ACC112 (cell line): Measurements from ENCODE around the gene ACER3.
"Not testable (repeated sequence)": the region's sequence is repeated elsewhere in the genome, so short reads cannot be mapped to it uniquely, and the experiment has no call there.

ENCODE experiments used
- H2AFZ ChIP-seq: fragments of 200-600 bp; sonication (generic); one replicate; pipeline ENCODE4 v1.6.0; 2017; ENCODE audit warnings: antibody characterized with exemption, low read length; ENCODE audit not compliant: unreplicated experiment
- H3K27ac ChIP-seq: fragments of 200-600 bp; sonication (generic); 2 replicates; pipeline ENCODE4 v1.5.1; 2014; ENCODE audit warnings: low read depth, mild to moderate bottlenecking, antibody characterized with exemption, low read length, moderate library complexity
- H3K27me3 ChIP-seq: fragments of 200-600 bp; sonication (generic); 2 replicates; pipeline ENCODE4 v1.6.1; 2014; ENCODE audit warnings: mild to moderate bottlenecking, antibody characterized with exemption, low read length, moderate library complexity, mixed read lengths; ENCODE audit not compliant: insufficient read depth
- H3K36me3 ChIP-seq: fragments of 200-600 bp; sonication (generic); 2 replicates; pipeline ENCODE4 v1.6.1; 2016; ENCODE audit warnings: mild to moderate bottlenecking, antibody characterized with exemption, low read length, moderate library complexity, mixed read lengths; ENCODE audit not compliant: insufficient read depth
- H3K4me1 ChIP-seq: fragments of 200-600 bp; sonication (generic); one replicate; pipeline ENCODE4 v1.6.1; 2016; ENCODE audit warnings: low read length, mixed read lengths; ENCODE audit not compliant: insufficient read depth, unreplicated experiment, control insufficient read depth
- H3K4me3 ChIP-seq: fragments of 200-600 bp; sonication (generic); 2 replicates; pipeline ENCODE4 v1.5.1; 2014; ENCODE audit warnings: mild to moderate bottlenecking, low read depth, low read length
- H3K79me2 ChIP-seq: fragments of 200-600 bp; sonication (generic); one replicate; pipeline ENCODE4 v1.6.0; 2016; ENCODE audit warnings: low read length; ENCODE audit not compliant: control insufficient read depth, unreplicated experiment, insufficient read depth

Gene ACER3

DNA sequence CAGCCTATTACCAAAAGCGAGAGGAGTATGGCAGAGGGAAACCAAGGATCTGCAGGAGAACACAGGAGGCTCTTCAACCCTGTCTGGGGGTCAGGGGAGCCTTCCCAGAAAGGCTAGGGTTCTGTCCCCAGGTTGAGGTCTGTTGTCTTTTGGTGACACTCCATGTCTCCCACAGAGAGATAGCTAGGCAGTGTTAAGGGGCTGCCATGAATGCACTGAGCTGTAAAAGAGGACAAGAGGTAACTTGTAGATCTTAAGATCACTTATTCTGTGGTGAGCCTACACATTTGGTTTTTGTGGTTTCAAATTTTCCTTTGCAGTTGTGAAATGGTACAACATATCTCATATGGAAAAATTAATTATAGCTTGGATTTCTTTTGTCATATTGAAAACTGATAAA, 6.0 kb upstream of the ACER3 start:
- no peak overlapping the region for H3K4me3 ChIP-seq
- peaks cover 4% of the 10 kb centered on the region; the same call in 1 of the 2 replicates for H3K27me3 ChIP-seq
- H2AFZ ChIP-seq: no peak overlapping the region
- no peak overlapping the region for H3K27ac ChIP-seq
- H3K36me3 ChIP-seq: no peaks in the 10 kb centered on the region
- H3K79me2 ChIP-seq: no peaks in the 10 kb centered on the region
- H3K4me1 ChIP-seq: no peaks in the 10 kb centered on the region

DNA sequence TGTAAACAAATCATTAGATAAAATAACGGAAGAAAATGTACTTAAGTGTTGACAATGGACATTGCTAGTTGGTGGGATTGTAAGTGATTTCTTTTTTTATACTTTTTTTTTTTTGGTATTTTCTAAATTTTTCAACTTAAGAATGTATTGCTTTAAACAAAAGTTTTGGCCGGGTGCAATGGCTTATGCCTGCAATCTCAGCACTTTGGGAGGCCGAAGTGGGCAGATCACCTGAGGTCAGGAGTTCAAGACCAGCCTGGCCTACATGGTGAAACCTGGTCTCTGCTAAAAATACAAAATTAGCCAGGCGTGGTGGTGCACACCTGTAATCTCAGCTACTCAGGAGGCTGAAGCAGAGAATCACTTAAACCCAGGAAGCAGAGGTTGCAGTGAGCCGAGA, 5.0 kb upstream of the ACER3 start:
- not testable (repeated sequence) for H3K4me3 ChIP-seq, H3K27ac ChIP-seq, H2AFZ ChIP-seq, H3K36me3 ChIP-seq, H3K27me3 ChIP-seq, H3K79me2 ChIP-seq, H3K4me1 ChIP-seq

DNA sequence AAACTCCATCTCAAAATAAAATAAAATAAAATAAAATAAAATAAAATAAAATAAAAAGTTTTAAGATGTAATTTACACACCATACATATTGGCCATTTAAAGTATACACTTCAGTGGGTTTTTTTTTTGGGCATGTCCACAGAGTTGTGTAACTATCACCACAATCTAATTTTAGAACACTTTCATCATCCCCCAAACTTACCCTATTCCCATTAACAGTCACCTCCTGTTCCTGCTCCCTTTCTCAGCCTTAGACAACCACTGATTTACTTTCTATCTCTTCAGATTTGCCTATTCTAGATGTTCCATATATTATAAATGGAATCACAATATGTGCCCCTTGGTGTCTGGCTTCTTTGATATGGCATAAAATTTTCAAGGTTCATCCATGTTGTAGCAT, 4.6 kb upstream of the ACER3 start:
- H3K27me3 ChIP-seq: no peaks in the 10 kb centered on the region
- no peaks in the 10 kb centered on the region for H3K79me2 ChIP-seq
- H3K4me3 ChIP-seq: no peak overlapping the region
- H3K4me1 ChIP-seq: peaks cover 4% of the 10 kb centered on the region
- H3K27ac ChIP-seq: no peak overlapping the region
- H2AFZ ChIP-seq: no peak overlapping the region
- no peaks in the 10 kb centered on the region for H3K36me3 ChIP-seq

DNA sequence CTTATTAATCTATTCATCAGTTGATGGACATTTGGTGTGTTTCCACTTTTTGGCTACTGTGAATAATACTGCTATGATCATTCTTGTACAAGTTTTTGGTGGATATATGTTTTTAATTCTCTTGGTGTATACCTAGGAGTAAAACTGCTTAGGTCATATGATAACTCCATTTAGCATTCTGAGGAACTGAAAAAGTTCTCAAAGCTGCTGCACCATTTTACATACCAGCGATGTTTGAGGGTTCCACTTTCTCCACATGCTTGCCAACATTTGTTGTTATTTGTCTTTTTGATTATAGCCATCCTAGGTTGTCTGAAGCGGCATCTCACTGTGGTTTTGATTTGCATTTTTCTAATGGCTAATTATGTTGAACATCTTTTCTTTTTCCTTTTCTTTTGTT, 4.1 kb upstream of the ACER3 start:
- Histone ChIP-seq H3K4me3 (no peak overlapping the region), H3K4me1 (peaks cover 4% of the 10 kb centered on the region), H3K36me3 (no peaks in the 10 kb centered on the region), H2AFZ (no peak overlapping the region), H3K27me3 (no peaks in the 10 kb centered on the region), H3K27ac (no peak overlapping the region), H3K79me2 (peaks cover 3% of the 10 kb centered on the region)

DNA sequence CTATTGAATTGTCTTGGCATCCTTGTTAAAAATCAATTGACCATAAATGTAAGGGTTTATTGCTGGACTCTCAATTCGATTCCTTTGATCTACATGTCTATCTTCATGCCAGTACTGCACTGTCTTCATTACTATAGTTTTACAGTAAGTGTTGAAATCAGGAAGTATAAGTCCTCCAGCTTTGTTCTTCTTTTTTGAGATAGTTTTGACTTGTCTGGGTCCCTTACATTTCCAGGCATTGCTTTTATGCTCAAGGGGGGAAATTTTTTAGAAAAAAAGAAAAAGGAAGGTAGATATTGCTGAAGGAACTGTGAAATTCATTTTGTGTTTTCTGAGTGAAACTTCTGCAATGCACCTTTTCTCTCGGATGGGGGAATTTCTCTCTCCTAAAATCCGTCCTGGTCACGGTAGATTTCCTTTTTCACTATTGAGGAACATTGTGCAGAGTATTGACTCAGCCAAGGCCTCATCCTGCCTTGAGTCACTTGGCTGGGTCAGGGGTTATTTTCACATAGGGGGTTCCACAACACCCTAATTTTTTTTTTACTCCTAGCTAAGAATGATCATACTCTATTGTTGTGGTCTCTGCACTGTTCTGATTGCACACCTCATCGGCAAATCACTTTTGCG, 2.8 kb upstream of the ACER3 start:
- H3K4me1 ChIP-seq: peaks cover 12% of the 10 kb centered on the region
- no peak overlapping the region for H3K4me3 ChIP-seq
- H3K79me2 ChIP-seq: peaks cover 16% of the 10 kb centered on the region

DNA sequence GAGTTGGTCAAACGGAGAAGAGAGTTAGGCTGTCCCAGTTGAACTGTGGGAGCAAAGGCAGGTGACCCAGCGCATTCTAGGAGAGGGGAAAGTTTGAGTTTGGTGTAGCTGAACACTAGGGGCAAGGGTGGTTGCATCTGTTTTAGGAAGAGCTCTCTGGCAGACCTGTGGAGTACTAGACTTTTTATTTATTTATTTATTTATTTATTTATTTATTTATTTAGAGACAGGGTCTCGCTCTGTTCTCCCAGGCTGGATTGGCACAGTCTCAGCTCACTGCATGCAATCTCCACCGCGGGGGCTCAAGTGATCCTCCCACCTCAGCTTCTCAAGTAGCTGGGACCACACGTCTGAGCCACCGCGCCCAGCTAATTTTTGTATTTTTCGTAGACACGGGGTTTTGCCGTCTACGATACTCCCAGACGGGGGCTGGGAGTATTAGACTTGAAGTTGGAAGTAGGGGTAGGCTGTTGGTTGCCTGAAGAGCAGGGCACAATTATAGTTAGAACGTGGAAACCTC, 950 bp upstream of the ACER3 start:
- peak overlapping the region; percentile 99 for H2AFZ ChIP-seq
- H3K27ac ChIP-seq: no peak overlapping the region
- no peak overlapping the region for H3K4me3 ChIP-seq
- peaks cover 20% of the 10 kb centered on the region for H3K79me2 ChIP-seq
- H3K4me1 ChIP-seq: peaks cover 12% of the 10 kb centered on the region
- H3K36me3 ChIP-seq: no peaks in the 10 kb centered on the region
- no peaks in the 10 kb centered on the region for H3K27me3 ChIP-seq

More for the DNA sequence above, 2.8 kb upstream of the ACER3 start:
- H2AFZ ChIP-seq: no peak overlapping the region
- no peak overlapping the region for H3K27ac ChIP-seq
- H3K36me3 ChIP-seq: no peaks in the 10 kb centered on the region
- no peaks in the 10 kb centered on the region for H3K27me3 ChIP-seq

DNA sequence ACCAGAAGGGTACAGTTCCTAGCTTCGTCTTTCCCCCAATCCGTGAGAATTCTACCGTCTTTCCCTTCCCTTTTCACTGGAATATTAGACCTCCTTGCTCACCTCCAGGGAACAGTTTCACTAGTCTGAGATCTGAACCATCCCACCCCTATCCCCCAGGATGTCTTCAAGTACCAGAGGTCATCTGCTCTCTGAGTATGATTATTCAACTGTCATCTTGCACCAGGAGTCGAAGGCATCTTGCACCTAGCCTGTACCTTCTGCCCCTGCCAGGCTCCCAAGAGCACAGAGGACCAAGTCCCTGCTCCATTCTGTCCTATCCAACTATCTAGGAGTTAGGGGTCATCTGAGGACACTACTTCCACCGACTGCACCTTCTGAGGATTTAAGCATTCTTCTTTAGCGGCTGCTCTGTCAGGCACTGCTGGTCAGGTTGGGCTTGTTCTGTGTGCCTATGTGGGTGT, 804 bp downstream of the ACER3 start:
- Histone ChIP-seq H3K79me2 (peaks cover 23% of the 10 kb centered on the region), H3K36me3 (no peaks in the 10 kb centered on the region), H3K4me3 (peak overlapping the region; percentile 94), H3K4me1 (peaks cover 12% of the 10 kb centered on the region), H3K27ac (no peak overlapping the region), H2AFZ (no peak overlapping the region), H3K27me3 (no peaks in the 10 kb centered on the region)

DNA sequence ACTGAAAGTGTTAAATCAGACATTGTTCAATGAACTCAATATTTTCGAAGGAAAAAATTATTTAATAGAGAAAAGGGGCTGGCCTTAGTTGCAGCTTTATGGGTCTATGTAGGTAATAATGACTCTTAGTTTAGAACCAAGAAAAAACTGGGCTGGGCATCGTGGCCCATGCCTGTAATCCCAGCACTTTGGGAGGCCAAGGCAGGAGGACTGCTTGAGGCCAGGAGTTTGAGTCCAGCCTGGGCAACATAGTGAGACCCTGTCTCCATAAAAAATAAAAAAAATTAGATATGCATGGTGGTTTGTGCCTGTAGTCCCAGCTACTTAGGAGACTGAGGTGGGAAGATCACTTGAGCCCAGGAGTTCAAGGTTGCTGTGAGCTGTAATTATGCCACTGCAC, 2.1 kb downstream of the ACER3 start:
- H3K4me1 ChIP-seq: peaks cover 12% of the 10 kb centered on the region
- H3K27ac ChIP-seq, H3K4me3 ChIP-seq, H2AFZ ChIP-seq, H3K27me3 ChIP-seq, H3K36me3 ChIP-seq: not testable (repeated sequence)
- peaks cover 23% of the 10 kb centered on the region for H3K79me2 ChIP-seq

DNA sequence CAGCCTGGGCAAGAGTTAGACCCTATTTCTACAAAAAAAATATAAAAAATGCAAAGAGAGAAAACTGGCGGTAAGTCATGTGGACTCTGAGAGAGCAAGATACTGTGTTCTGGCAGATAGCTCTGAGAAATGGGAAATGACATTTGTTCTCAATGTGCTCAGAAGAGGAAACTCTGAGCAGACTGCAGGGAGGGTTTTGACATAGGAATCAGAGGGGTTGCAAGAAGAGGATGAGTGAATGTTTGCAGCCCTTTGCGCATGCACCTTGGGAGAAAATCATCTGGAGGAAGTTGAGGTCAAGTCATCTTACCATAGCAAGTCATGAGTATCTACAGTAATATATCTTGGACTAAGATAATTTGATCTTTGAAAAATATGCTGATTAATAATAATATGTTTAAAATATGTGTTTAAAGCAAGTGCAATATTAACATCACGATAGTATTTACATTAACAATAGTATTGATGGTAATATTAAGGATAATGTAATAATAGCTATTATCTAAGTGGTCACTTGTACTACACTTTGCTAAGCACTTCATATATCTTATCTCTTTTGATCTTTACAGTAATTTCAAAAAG, 2.6 kb downstream of the ACER3 start:
- Histone ChIP-seq H3K79me2 (peaks cover 23% of the 10 kb centered on the region), H3K36me3 (no peaks in the 10 kb centered on the region), H3K27ac (no peak overlapping the region), H3K4me3 (no peak overlapping the region), H3K27me3 (no peaks in the 10 kb centered on the region), H2AFZ (no peak overlapping the region), H3K4me1 (peaks cover 12% of the 10 kb centered on the region)

DNA sequence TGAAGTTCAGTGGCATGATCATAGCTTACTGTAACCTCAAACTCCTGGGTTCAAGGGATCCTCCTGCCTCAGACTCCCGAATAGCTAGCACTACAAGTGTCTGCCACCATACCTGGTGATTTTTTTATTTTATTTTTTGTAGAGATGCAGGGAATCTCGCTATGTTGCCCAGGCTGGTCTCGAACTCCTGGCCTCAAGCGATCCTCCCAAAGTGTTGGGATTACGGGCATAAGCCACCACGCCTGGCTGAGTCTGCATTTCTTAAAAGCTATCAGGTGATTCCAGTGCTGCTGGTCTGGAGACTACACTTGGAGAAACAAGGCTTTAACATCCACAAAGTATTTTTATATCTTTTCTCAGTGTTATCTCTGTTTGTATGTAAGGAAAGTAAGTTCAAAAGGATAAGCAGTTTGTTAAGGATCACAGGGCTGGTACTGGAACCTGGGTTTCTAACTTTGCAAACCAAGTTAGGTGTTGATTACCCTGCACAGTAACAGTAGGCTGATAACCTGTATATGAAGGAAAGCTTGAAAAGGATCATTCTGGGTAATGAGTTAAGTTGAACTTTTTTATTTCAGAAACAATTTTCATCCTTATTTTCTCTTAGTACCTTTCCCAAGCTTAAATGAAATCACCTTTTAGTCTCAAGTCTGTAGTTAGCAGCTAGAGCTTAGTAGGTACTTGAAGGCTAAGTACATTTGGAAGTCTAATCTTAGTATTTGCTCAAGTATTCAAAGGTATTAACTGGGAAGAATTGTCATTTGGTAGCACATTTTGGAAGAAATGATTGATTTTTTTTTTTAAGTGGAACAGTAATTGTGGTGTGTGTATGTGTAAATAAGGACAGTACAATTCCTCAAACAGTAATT, 12.5 kb downstream of the ACER3 start:
- Histone ChIP-seq H3K27ac (no peak overlapping the region), H3K79me2 (no peaks in the 10 kb centered on the region), H2AFZ (no peak overlapping the region), H3K4me3 (no peak overlapping the region), H3K36me3 (no peaks in the 10 kb centered on the region), H3K4me1 (no peaks in the 10 kb centered on the region), H3K27me3 (no peaks in the 10 kb centered on the region)
